IMR-90 (cell line): ENCODE data around the gene RPS6KL1. TPM values are rescaled to one million over a fixed set of nuclear protein-coding genes. Genes with fewer than 3 reads are reported as not detected.

Experiments
- ATAC-seq: fragments of 200-7000 bp; cut with Tn5 transposase; 2 replicates; pipeline ENCODE4 v1.9.1; 2020; ENCODE audit warnings: low read depth, mild to moderate bottlenecking, moderate library complexity
- BruUV-seq: library from RNA; stranded (reverse); fragments of 400-500 nt; replicated peaks from 2 replicates; lab custom pipeline; 2021; lab: Mats Ljungman, UMichigan
- CTCF ChIA-PET: fragments of 300-600 bp; formaldehyde crosslinking; extraction: SDS; loops from one replicate; lab custom pipeline; 2021; ENCODE audit warnings: antibody characterized with exemption; lab: Yijun Ruan, JAX
- POLR2A ChIA-PET: fragments of 300-600 bp; sonication (Branson Sonifier 250); formaldehyde crosslinking; loops from one replicate; lab custom pipeline; 2022; ENCODE audit warnings: antibody characterized with exemption; ENCODE audit not compliant: unreplicated experiment; lab: Charles Lee
- DNase-seq: peaks from one replicate; pipeline ENCODE4 v3.0.0; 2013
- H2AFZ ChIP-seq: replicated peaks from 2 replicates; pipeline ENCODE3; 2013; ENCODE audit warnings: low read length, mild to moderate bottlenecking; ENCODE audit not compliant: poor library complexity
- H2AK5ac ChIP-seq: 2 replicates; pipeline ENCODE4 v1.6.1; 2013; ENCODE audit warnings: low read depth, low read length, inconsistent platforms
- H2AK9ac ChIP-seq: replicated peaks from 2 replicates; pipeline ENCODE3; 2013; ENCODE audit warnings: mild to moderate bottlenecking, low read depth, low read length, moderate library complexity; ENCODE audit not compliant: poor library complexity
- H2BK120ac ChIP-seq: 2 replicates; pipeline ENCODE4 v1.6.1; 2013; ENCODE audit warnings: low read depth, low read length, inconsistent platforms
- H2BK15ac ChIP-seq: 3 replicates; pipeline ENCODE4 v1.6.1; 2013; ENCODE audit warnings: low read depth, low read length, inconsistent platforms
- H2BK20ac ChIP-seq: 2 replicates; pipeline ENCODE4 v1.6.1; 2013; ENCODE audit warnings: low read depth, mild to moderate bottlenecking, inconsistent platforms, low read length, moderate library complexity
- H2BK5ac ChIP-seq: 2 replicates; pipeline ENCODE4 v1.6.1; 2013; ENCODE audit warnings: mild to moderate bottlenecking, low read depth, low read length, inconsistent platforms; ENCODE audit not compliant: poor library complexity, severe bottlenecking
- H3K14ac ChIP-seq: replicated peaks from 2 replicates; pipeline ENCODE4 v1.6.1; 2013; ENCODE audit warnings: low read depth, low read length, inconsistent platforms
- H3K18ac ChIP-seq: 2 replicates; pipeline ENCODE4 v1.6.1; 2013; ENCODE audit warnings: low read depth, low read length, control low read depth
- H3K23ac ChIP-seq: 2 replicates; pipeline ENCODE4 v1.6.1; 2013; ENCODE audit warnings: low read depth, low read length, inconsistent platforms
- H3K27ac ChIP-seq: 2 replicates; pipeline ENCODE4 v1.5.1; 2013; ENCODE audit warnings: mild to moderate bottlenecking, control low read depth, low read length; ENCODE audit not compliant: insufficient read depth
- H3K27me3 ChIP-seq: 2 replicates; pipeline ENCODE4 v1.6.1; 2013; ENCODE audit warnings: low read length; ENCODE audit not compliant: control insufficient read depth, insufficient read depth
- H3K36me3 ChIP-seq: 2 replicates; pipeline ENCODE4 v1.6.1; 2013; ENCODE audit warnings: low read length, mixed read lengths; ENCODE audit not compliant: control insufficient read depth, insufficient read depth
- H3K4ac ChIP-seq: 2 replicates; pipeline ENCODE4 v1.6.1; 2013; ENCODE audit warnings: low read depth, low read length, inconsistent platforms
- H3K4me1 ChIP-seq: 2 replicates; pipeline ENCODE4 v1.6.1; 2013; ENCODE audit warnings: low read length, mixed read lengths; ENCODE audit not compliant: control insufficient read depth, insufficient read depth
- H3K4me2 ChIP-seq: 2 replicates; pipeline ENCODE4 v1.6.1; 2013; ENCODE audit warnings: low read depth, mild to moderate bottlenecking, control low read depth, low read length, moderate library complexity
- H3K4me3 ChIP-seq: 2 replicates; pipeline ENCODE4 v1.5.1; 2013; ENCODE audit warnings: low read depth, mild to moderate bottlenecking, control low read depth, low read length, moderate library complexity; ENCODE audit not compliant: insufficient read depth
- H3K56ac ChIP-seq: 2 replicates; pipeline ENCODE4 v1.6.1; 2013; ENCODE audit warnings: low read length, inconsistent platforms; ENCODE audit not compliant: insufficient read depth; ENCODE audit errors: extremely low read depth
- H3K79me1 ChIP-seq, 2 experiments: 2 replicates each; pipeline ENCODE4 v1.6.1; 2013; ENCODE audit warnings: low read length in 2 of 2, inconsistent platforms in 1 of 2, low read depth in 1 of 2
- H3K9ac ChIP-seq: 2 replicates; pipeline ENCODE4 v1.6.1; 2013; ENCODE audit warnings: low read depth, low read length, control low read depth
- H3K9me1 ChIP-seq: 2 replicates; pipeline ENCODE4 v1.6.1; 2013; ENCODE audit warnings: low read length, inconsistent platforms; ENCODE audit not compliant: insufficient read depth
- H3K9me3 ChIP-seq: 2 replicates; pipeline ENCODE4 v1.6.1; 2013; ENCODE audit warnings: low read length; ENCODE audit not compliant: control insufficient read depth, insufficient read depth
- H4K20me1 ChIP-seq: 2 replicates; pipeline ENCODE4 v1.6.1; 2013; ENCODE audit warnings: low read length, inconsistent platforms; ENCODE audit not compliant: insufficient read depth
- H4K5ac ChIP-seq: 2 replicates; pipeline ENCODE4 v1.6.1; 2013; ENCODE audit warnings: mild to moderate bottlenecking, low read depth, low read length, control low read depth
- H4K8ac ChIP-seq, 2 experiments: 2 replicates each; pipeline ENCODE4 v1.6.1; 2013; ENCODE audit warnings: low read depth in 2 of 2, low read length in 2 of 2, control low read depth in 1 of 2, inconsistent platforms in 1 of 2
- H4K91ac ChIP-seq: 2 replicates; pipeline ENCODE4 v1.6.1; 2013; ENCODE audit warnings: low read depth, low read length, inconsistent platforms; ENCODE audit not compliant: insufficient read depth
- CEBPB ChIP-seq: IDR thresholded peaks from 2 replicates; pipeline ENCODE4 v1.6.1; 2012; ENCODE audit warnings: low read depth, low read length, improper control_type of control experiment
- CHD1 ChIP-seq: IDR thresholded peaks from 2 replicates; pipeline ENCODE4 v1.6.1; 2012; ENCODE audit warnings: low read depth, low read length, improper control_type of control experiment
- CTCF ChIP-seq: conservative IDR thresholded peaks from 2 replicates; pipeline ENCODE4 v1.5.1; 2012; ENCODE audit warnings: mild to moderate bottlenecking, low read depth, low read length, improper control_type of control experiment
- FOS ChIP-seq: fragments of 150-350 bp; IDR thresholded peaks from 2 replicates; pipeline ENCODE4 v1.6.1; 2016; ENCODE audit warnings: low read depth, low read length
- MAFK ChIP-seq: IDR thresholded peaks from 2 replicates; pipeline ENCODE4 v1.6.1; 2012; ENCODE audit warnings: low read depth, low read length, improper control_type of control experiment
- MAZ ChIP-seq: IDR thresholded peaks from 2 replicates; pipeline ENCODE4 v1.6.1; 2012; ENCODE audit warnings: low read depth, mild to moderate bottlenecking, low read length, improper control_type of control experiment, moderate library complexity, borderline replicate concordance
- NFE2L2 ChIP-seq: fragments of 150-350 bp; IDR thresholded peaks from 2 replicates; pipeline ENCODE4 v1.6.1; 2016; ENCODE audit warnings: low read depth, mild to moderate bottlenecking, low read length
- RAD21 ChIP-seq: IDR thresholded peaks from 2 replicates; pipeline ENCODE4 v1.6.1; 2012; ENCODE audit warnings: low read length, improper control_type of control experiment
- RCOR1 ChIP-seq: IDR thresholded peaks from 2 replicates; pipeline ENCODE4 v1.6.1; 2012; ENCODE audit warnings: mild to moderate bottlenecking, low read length, improper control_type of control experiment; ENCODE audit not compliant: insufficient replicate concordance
- SMC3 ChIP-seq: fragments of 150-350 bp; IDR thresholded peaks from 2 replicates; pipeline ENCODE4 v1.6.1; 2016; ENCODE audit warnings: low read depth, mild to moderate bottlenecking, antibody characterized with exemption, low read length, moderate library complexity
- WGBS, 2 experiments: methylation state at CpG; one replicate each; pipeline versions ENCODE4 v1.1.5 to v1.1.7; 2013; ENCODE audit warnings: missing lambda C conversion rate in 2 of 2; ENCODE audit not compliant: insufficient read length in 1 of 2; ENCODE audit errors: extremely low coverage in 2 of 2; 5-methylcytosine and 5-hydroxymethylcytosine counted together
- dilution Hi-C: fragments of 300-500 bp; cut with HindIII; formaldehyde crosslinking; loops from one replicate; pipeline ENCODE4 v1.14.3; 2018; ENCODE audit warnings: low sequenced_read_pairs; ENCODE audit not compliant: unreplicated experiment
- in situ Hi-C: fragments of 300-500 bp; cut with MboI; formaldehyde crosslinking; loops from 3 replicates; pipeline ENCODE4 v1.14.3; 2019; ENCODE audit warnings: low sequenced_read_pairs, inconsistent platforms, mixed read lengths
- intact Hi-C: fragments of 100-400 bp; cut with micrococcal nuclease; formaldehyde crosslinking; loops from 2 replicates; pipeline ENCODE4 v1.10.0; 2022
- polyA plus RNA-seq, 3 experiments: library from polyadenylated mRNA; depleted of rRNA; stranded (reverse); fragments of >200 nt; gene quantifications; 2 replicates each; pipeline ENCODE4 v1.2.3, GENCODE V29; 2012; ENCODE audit warnings: low replicate concordance in 1 of 3
- total RNA-seq: library from RNA; depleted of rRNA; stranded (reverse); fragments of >200 nt; gene quantifications from 2 replicates; pipeline ENCODE4 v1.2.3, GENCODE V29; 2012

Gene RPS6KL1
- total and polyA plus RNA-seq, 2 of the 4 experiments (the other 2 are of a cell fraction), result 0.72 to 1.7 TPM

- intact Hi-C loops, result no loop called here
- ChIA-PET CTCF (interaction anchor here (0.8 kb wide), 1 partner anchor 12 kb away, joined by 3 read pairs; no protein-coding TSS in a partner anchor), POLR2A (no interaction called here)
- no peak overlapping the region for H3K27ac ChIP-seq
- H2BK5ac ChIP-seq, result no peak overlapping the region
- H2AK5ac ChIP-seq, result no peak overlapping the region
- ATAC-seq (no peak), DNase-seq (no peak)
- no peak overlapping the region for H2BK20ac ChIP-seq
- H2BK15ac ChIP-seq, result no peak overlapping the region
- H2AFZ ChIP-seq, result no peak overlapping the region
- H3K9me1 ChIP-seq, result peaks cover 3% of the 10 kb centered on the region; the same call in 1 of the 2 replicates
- H3K4me1 ChIP-seq, result no peaks in the 10 kb centered on the region
- in situ Hi-C loops, result no loop called here
- TF ChIP-seq CHD1, result no peak
- TF ChIP-seq MAFK, result no peak
- no peak for TF ChIP-seq MAZ
- no peak for TF ChIP-seq RCOR1
- no peak for TF ChIP-seq CTCF
- no peak for TF ChIP-seq CEBPB
- TF ChIP-seq RAD21, result no peak
- no peak for TF ChIP-seq SMC3
- no peak for TF ChIP-seq NFE2L2
- no peak for TF ChIP-seq FOS
- no peak overlapping the region for H2AK9ac ChIP-seq
- no CpG with 5 or more reads among the region's 1 CpG for whole genome bisulfite sequencing, 2 experiments
- no peak overlapping the region for H3K4me2 ChIP-seq
- peaks cover 19% of the 10 kb centered on the region for H3K27me3 ChIP-seq
- H4K20me1 ChIP-seq, result no peaks in the 10 kb centered on the region
- H3K79me1 ChIP-seq, result no peaks in the 10 kb centered on the region
- no peak overlapping the region for H4K5ac ChIP-seq
- H4K91ac ChIP-seq, result no peak overlapping the region
- H3K14ac ChIP-seq, result no peak overlapping the region
- H3K23ac ChIP-seq, result no peak overlapping the region
- H2BK120ac ChIP-seq, result no peak overlapping the region
- no peak overlapping the region for H3K18ac ChIP-seq
- no peak overlapping the region for H3K4ac ChIP-seq
- no peaks in the 10 kb centered on the region for H3K36me3 ChIP-seq
- BruUV-seq, result no TSS peak
- H4K8ac ChIP-seq, result no peak overlapping the region
- H3K9me3 ChIP-seq, result no peaks in the 10 kb centered on the region
- dilution Hi-C loops, result no loop called here
- H3K4me3 ChIP-seq, result no peak overlapping the region
- H3K9ac ChIP-seq, result no peak overlapping the region
- no peak overlapping the region for H3K56ac ChIP-seq
These were observed 45.8 kb upstream of the RPS6KL1 start for GRCh38 chr14:74968811-74969210.
